Naive thymus-derived CD4-positive, alpha-beta T cell (primary cell): Measurements from ENCODE around the gene UPK3BL2. TPM values are rescaled to one million over a fixed set of nuclear protein-coding genes. Genes with fewer than 3 reads are reported as not detected.
A peak's percentile ranks its signal among the peaks of the same experiment; 100 is the strongest.
"Not testable (repeated sequence)": the region's sequence is repeated elsewhere in the genome, so short reads cannot be mapped to it uniquely, and the experiment has no call there.

ENCODE experiments used
- ATAC-seq: fragments of 150-1000 bp; cut with Tn5 transposase; 2 replicates; pipeline ENCODE4 v1.10.0; 2021; ENCODE audit warnings: mild to moderate bottlenecking, moderate library complexity
- CTCF ChIA-PET: fragments of 350-600 bp; sonication (Branson Sonifier 250); formaldehyde crosslinking; loops from one replicate; lab custom pipeline; 2021; ENCODE audit warnings: antibody characterized with exemption; lab: Charles Lee
- POLR2A ChIA-PET: fragments of 350-600 bp; sonication (Branson Sonifier 250); formaldehyde crosslinking; loops from one replicate; lab custom pipeline; 2021; ENCODE audit warnings: antibody characterized with exemption, inconsistent platforms; lab: Charles Lee
- DNase-seq, 9 donors: peaks; one replicate each; pipeline versions ENCODE4 v3.0.0 to v3.0.0-alpha.2; 2020 to 2022; ENCODE audit warnings: mixed read lengths in 1 of 9
- H3K27ac ChIP-seq: one replicate; pipeline ENCODE4 v1.7.0; 2013; ENCODE audit warnings: mild to moderate bottlenecking, low read depth, low read length, moderate library complexity
- H3K27me3 ChIP-seq, 2 donors: one replicate each; pipeline ENCODE4 v1.7.0; 2013; ENCODE audit warnings: low read length in 2 of 2, mild to moderate bottlenecking in 2 of 2, moderate library complexity in 2 of 2; ENCODE audit not compliant: control insufficient read depth in 2 of 2, insufficient read depth in 2 of 2
- H3K36me3 ChIP-seq, 3 experiments: 1 replicate in 2 of 3; 2 replicates in 1 of 3; pipeline ENCODE4 v1.7.0; 2013; ENCODE audit warnings: low read length in 3 of 3, mild to moderate bottlenecking in 3 of 3, moderate library complexity in 1 of 3; ENCODE audit not compliant: insufficient read depth in 3 of 3, control insufficient read depth in 2 of 3
- H3K4me1 ChIP-seq, 2 donors: one replicate each; pipeline ENCODE4 v1.7.0; 2013; ENCODE audit warnings: low read length in 2 of 2, mild to moderate bottlenecking in 2 of 2, moderate library complexity in 1 of 2; ENCODE audit not compliant: control insufficient read depth in 2 of 2, insufficient read depth in 2 of 2
- H3K4me3 ChIP-seq: 2 replicates; pipeline ENCODE4 v1.7.0; 2013; ENCODE audit warnings: mild to moderate bottlenecking, low read length
- H3K9me3 ChIP-seq, 3 experiments: 1 replicate in 2 of 3; 2 replicates in 1 of 3; pipeline ENCODE4 v1.7.0; 2013; ENCODE audit warnings: low read length in 3 of 3; ENCODE audit not compliant: control insufficient read depth in 2 of 3
- H3K27ac Mint-ChIP-seq, 9 donors: one replicate each; pipeline ENCODE4 v1.8.0; 2020 to 2022; ENCODE audit warnings: mixed read lengths in 9 of 9, mild to moderate bottlenecking in 8 of 9, moderate library complexity in 5 of 9, inconsistent platforms in 2 of 9
- H3K27me3 Mint-ChIP-seq, 5 donors: one replicate each; pipeline ENCODE4 v1.8.0; 2021 to 2022; ENCODE audit warnings: mixed read lengths in 5 of 5, mild to moderate bottlenecking in 1 of 5
- H3K36me3 Mint-ChIP-seq, 5 donors: one replicate each; pipeline ENCODE4 v1.8.0; 2020 to 2022; ENCODE audit warnings: mixed read lengths in 5 of 5, mild to moderate bottlenecking in 3 of 5, inconsistent platforms in 1 of 5
- H3K4me1 Mint-ChIP-seq, 7 donors: one replicate each; pipeline ENCODE4 v1.8.0; 2020 to 2022; ENCODE audit warnings: mixed read lengths in 7 of 7, mild to moderate bottlenecking in 3 of 7, inconsistent platforms in 1 of 7
- H3K4me3 Mint-ChIP-seq, 10 donors: one replicate each; pipeline ENCODE4 v1.8.0; 2020 to 2022; ENCODE audit warnings: mild to moderate bottlenecking in 10 of 10, mixed read lengths in 10 of 10, moderate library complexity in 6 of 10, inconsistent platforms in 2 of 10
- H3K9me3 Mint-ChIP-seq, 11 donors: one replicate each; pipeline ENCODE4 v1.8.0; 2020 to 2022; ENCODE audit warnings: mixed read lengths in 11 of 11, mild to moderate bottlenecking in 4 of 11, inconsistent platforms in 1 of 11, moderate library complexity in 1 of 11
- intact Hi-C, 2 donors: fragments of 100-400 bp; cut with micrococcal nuclease; formaldehyde crosslinking; loops; one replicate each; pipeline ENCODE4 v1.15.1; 2023
- polyA plus RNA-seq, 2 donors: library from polyadenylated mRNA; unstranded; fragments of 300-500 nt; fragmentation: Illumina TruSeq; gene quantifications; one replicate each; pipeline ENCODE4 v1.2.3, GENCODE V29; 2021
- total RNA-seq, 6 experiments: library from RNA in 5 of 6; stranded (reverse) in 5 of 6; gene quantifications; 1 replicate in 5 of 6; 2 replicates in 1 of 6; pipeline ENCODE4 v1.2.3 and lab custom pipeline; 2021 to 2026

Gene UPK3BL2
- total and polyA plus RNA-seq, 7 experiments from 2014 or later, result 3.4 to 85.3 (median 61.3) TPM

GRCh38 chr7:102507410-102508088 is 35.9 kb downstream of the UPK3BL2 start:
- H3K27ac ChIP-seq, H3K36me3 ChIP-seq, H3K4me3 Mint-ChIP-seq, POLR2A ChIA-PET, H3K4me1 ChIP-seq, ATAC-seq, H3K9me3 Mint-ChIP-seq, H3K9me3 ChIP-seq, CTCF ChIA-PET, H3K4me3 ChIP-seq, H3K36me3 Mint-ChIP-seq, H3K4me1 Mint-ChIP-seq, H3K27ac Mint-ChIP-seq, H3K27me3 ChIP-seq, intact Hi-C loops, H3K27me3 Mint-ChIP-seq: not testable (repeated sequence)
- peak in 1 of 9 donors; percentile 19 for DNase-seq

GRCh38 chr7:102505298-102506185 is 38.0 kb downstream of the UPK3BL2 start:
- POLR2A ChIA-PET, H3K4me3 Mint-ChIP-seq, H3K36me3 ChIP-seq, H3K27me3 ChIP-seq, H3K4me1 ChIP-seq, intact Hi-C loops, H3K4me1 Mint-ChIP-seq, H3K9me3 Mint-ChIP-seq, H3K4me3 ChIP-seq, H3K27ac ChIP-seq, H3K27me3 Mint-ChIP-seq, H3K9me3 ChIP-seq, DNase-seq, CTCF ChIA-PET, H3K27ac Mint-ChIP-seq, H3K36me3 Mint-ChIP-seq: not testable (repeated sequence)
- ATAC-seq, result peak; percentile 18

DNA sequence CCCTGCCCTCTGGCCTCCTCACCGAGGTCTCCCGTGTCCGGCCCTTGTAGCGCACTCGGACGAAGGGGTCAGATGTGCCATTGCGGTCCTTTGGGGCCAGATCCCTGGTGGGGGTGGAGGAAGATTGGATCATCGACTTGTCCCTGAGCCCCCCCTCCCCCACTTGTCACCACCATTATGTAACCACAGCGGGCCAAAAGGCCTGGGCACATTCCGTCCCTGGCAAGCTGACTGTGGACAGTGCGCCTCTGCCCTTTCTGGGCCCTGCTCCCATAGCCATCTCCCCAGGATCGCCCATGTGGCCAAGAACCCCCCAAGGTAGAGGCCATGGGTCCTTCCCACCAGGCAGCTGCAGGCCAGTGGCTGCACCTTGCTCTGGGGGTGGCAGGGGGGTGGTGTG is 40.4 kb downstream of the UPK3BL2 start:
- H3K27me3 Mint-ChIP-seq, H3K4me3 Mint-ChIP-seq: not testable (repeated sequence)
- ATAC-seq, result peak; percentile 12

GRCh38 chr7:102498321-102498720 is 45.2 kb downstream of the UPK3BL2 start:
- H3K9me3 ChIP-seq, H3K27me3 ChIP-seq, H3K36me3 Mint-ChIP-seq, H3K27me3 Mint-ChIP-seq, ATAC-seq, DNase-seq, H3K4me3 Mint-ChIP-seq, POLR2A ChIA-PET, H3K9me3 Mint-ChIP-seq, H3K27ac Mint-ChIP-seq, H3K4me1 Mint-ChIP-seq, intact Hi-C loops, H3K36me3 ChIP-seq, H3K4me3 ChIP-seq, CTCF ChIA-PET, H3K4me1 ChIP-seq, H3K27ac ChIP-seq: not testable (repeated sequence)

More for the DNA sequence above, 40.4 kb downstream of the UPK3BL2 start:
- H3K4me1 ChIP-seq, H3K4me1 Mint-ChIP-seq, H3K27me3 ChIP-seq, H3K9me3 Mint-ChIP-seq, H3K4me3 ChIP-seq, H3K9me3 ChIP-seq, H3K27ac Mint-ChIP-seq, H3K36me3 Mint-ChIP-seq, DNase-seq, H3K27ac ChIP-seq, H3K36me3 ChIP-seq, POLR2A ChIA-PET, intact Hi-C loops, CTCF ChIA-PET: not testable (repeated sequence)

GRCh38 chr7:102497308-102497707 is 46.2 kb downstream of the UPK3BL2 start:
- H3K4me1 ChIP-seq, H3K4me3 Mint-ChIP-seq, H3K9me3 Mint-ChIP-seq, H3K27me3 Mint-ChIP-seq, H3K9me3 ChIP-seq, H3K36me3 ChIP-seq, H3K27me3 ChIP-seq, ATAC-seq, H3K27ac ChIP-seq, CTCF ChIA-PET, intact Hi-C loops, H3K36me3 Mint-ChIP-seq, POLR2A ChIA-PET, H3K4me1 Mint-ChIP-seq, H3K27ac Mint-ChIP-seq, H3K4me3 ChIP-seq: not testable (repeated sequence)
- peak in 1 of 9 donors; percentile 20 for DNase-seq

- H3K4me1 ChIP-seq, DNase-seq, CTCF ChIA-PET, POLR2A ChIA-PET, H3K36me3 ChIP-seq, ATAC-seq, H3K9me3 Mint-ChIP-seq, H3K4me3 Mint-ChIP-seq, H3K27me3 Mint-ChIP-seq, intact Hi-C loops, H3K27ac Mint-ChIP-seq, H3K36me3 Mint-ChIP-seq, H3K27me3 ChIP-seq, H3K4me3 ChIP-seq, H3K4me1 Mint-ChIP-seq, H3K27ac ChIP-seq, H3K9me3 ChIP-seq: not testable (repeated sequence)
Observed at GRCh38 chr7:102496861-102497260, 46.6 kb downstream of the UPK3BL2 start.
